SHP77 (cell line): ENCODE results near the gene PGS1.
A peak's percentile ranks its signal among the peaks of the same experiment; 100 is the strongest.

ENCODE experiments used
- DNase-seq, 2 experiments: peaks; one replicate each; lab custom pipeline; 2025; lab: John Stamatoyannopoulos, UW

PGS1 gene

DNA sequence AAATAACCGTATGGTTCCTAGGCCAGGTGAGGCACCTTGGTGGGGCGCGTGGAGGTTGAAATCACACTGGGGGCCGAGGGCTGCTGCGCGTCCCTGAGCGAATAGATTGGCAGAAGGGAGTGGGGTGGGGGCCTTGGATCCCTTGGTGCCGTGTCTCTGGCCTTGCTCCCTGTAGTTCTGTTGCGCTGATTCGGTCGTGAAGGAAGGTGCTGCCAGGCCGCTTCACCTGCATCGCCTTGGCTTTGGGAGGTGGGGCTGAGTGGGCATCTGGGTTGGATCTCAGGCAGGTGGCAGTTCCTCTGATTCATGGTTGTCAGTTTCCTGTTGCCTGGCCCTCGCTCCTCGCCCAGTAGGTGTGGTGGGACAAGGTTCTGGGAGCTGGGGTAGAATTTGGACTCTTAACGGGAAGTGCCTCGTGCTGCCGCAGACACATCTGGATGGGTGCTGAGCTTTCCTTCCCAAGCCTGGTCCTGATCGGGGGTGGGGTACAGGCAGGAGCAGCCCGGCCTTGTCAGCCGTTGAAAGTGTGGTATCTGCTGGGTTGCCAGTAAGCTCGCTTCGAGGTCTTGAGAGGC is 30.1 kb downstream of the PGS1 start:
- DNase-seq: no peak

DNA sequence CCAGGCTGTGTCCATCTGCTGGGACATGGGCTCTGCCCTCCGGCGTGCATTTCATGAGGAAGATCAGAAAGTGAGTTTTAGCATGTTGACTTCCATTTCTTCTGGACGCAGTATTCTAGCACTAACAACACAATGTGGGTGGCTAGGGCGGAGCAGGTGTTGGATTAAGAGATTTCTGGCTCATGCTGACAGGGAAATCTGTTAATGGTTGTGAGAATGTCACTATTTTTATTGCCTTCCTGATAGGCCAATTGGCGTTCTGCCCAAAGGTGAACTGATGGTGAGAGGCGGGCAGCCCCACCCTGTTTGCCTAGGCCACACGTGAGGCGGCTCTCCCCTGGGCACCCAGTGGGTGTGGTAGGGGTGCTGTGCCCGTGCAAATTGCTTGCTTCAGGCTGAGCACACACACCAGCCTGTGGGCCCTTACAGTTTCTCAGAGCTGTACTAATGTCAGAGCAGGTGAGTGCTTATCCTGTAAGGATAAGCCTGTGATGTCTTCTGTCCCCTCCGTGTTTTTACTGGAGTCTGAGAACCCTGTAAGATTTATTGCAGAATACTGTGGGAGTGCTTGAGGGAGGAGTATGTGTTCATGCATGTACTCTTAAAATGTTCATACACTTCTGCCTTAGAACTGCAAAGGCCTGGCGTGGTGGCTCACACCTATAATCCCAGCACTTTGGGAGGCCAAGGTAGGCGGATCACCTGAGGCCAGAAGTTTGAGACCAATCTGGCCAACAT is 30.9 kb downstream of the PGS1 start:
- peak; percentile 48 to 73 for DNase-seq

DNA sequence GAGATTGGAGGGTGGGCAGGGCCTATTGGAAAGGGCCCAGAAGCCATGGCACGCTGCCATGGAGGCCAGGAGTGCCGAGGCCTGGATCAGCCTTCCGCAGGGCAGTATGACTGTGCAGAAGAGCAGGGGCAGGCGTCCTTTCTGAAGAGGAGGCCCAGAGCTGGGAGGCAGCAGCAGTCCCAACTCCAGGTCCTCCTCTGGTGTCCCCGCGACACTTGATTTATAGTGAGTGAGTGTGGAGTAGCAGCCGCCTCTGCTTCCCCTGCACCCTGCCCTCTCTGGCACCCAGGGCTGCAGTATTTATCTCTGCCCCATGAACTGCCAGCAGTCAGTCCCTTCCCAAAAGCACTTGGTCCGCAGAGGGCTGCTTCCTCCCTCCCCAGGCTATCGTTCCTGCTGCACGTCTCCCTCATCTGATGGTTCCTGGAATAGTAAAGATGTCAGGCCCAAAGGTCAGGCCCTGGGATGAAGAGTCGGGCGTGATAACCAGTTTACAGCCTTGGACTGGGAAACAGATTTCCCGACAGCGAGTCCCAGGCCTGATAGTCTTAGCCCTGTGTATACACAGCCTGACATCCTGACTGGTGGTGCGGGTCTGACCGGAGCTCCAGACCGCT is 32.9 kb downstream of the PGS1 start:
- DNase-seq: no peak

DNA sequence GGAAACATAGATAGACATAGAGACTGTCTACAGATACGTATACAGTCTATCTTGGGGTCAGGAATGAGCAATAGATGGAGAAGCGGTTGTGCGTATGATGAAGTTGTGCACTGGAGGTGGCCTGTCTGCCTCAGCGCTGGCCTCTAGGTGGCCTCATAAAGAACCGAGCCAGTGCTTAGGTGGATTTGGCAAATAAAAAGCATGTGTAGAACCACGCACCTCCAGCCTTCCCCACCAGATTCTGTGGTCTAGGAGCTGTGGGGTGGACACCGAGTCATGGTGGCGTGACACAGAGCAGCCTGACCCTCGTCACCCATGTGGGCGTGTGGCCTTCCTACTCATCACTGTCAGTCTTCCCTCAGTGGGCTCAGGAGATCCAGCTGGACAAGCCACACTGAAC is 34.0 kb downstream of the PGS1 start:
- DNase-seq: peak in 1 of 2 experiments; percentile 61

DNA sequence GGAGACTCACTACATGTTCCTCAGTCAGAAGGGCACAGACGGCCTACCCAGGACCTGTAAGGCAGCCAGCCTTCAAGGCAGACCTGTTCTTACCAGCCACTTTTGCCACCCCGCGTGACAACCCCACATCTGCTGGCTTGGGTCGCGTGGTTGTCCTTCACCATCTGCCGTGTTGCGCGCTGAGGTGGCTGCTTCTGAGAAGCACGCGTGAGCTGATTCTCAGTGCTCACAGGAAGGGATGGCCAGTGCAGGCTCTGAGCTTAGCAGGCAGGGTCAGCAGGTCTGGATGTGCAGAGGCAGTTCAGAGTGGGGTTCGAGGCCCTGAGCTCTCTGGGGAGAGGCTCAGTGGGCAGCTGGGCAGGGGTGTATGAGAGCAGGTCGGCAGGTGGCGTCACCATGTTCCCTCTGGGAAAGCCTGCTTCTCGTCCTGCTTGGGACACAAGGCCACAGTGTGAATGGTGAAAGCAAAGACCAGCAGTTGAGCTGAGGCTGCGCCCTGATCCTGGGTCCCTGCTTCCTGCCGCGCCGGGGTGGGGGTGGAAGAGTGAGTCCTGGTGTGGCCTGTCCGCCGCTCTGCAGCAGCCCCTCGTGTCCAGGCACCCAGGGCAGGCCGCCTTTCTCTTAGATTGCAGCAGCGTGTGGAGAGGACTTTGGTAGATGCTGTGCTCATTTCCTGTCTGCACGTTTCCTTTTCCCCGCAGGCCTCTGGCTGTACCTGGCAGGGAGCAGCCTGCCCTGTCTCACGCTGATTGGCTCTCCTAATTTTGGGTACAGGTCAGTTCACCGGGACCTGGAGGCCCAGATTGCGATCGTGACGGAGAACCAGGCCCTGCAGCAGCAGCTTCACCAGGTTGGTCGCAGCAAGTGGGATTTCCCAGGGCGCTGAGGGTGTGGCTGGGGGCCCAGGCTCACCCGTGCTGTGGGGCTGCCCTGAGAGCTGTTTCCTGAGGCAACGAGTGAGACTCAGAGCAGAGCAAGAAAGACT is 36.0 kb downstream of the PGS1 start:
- no peak for DNase-seq

DNA sequence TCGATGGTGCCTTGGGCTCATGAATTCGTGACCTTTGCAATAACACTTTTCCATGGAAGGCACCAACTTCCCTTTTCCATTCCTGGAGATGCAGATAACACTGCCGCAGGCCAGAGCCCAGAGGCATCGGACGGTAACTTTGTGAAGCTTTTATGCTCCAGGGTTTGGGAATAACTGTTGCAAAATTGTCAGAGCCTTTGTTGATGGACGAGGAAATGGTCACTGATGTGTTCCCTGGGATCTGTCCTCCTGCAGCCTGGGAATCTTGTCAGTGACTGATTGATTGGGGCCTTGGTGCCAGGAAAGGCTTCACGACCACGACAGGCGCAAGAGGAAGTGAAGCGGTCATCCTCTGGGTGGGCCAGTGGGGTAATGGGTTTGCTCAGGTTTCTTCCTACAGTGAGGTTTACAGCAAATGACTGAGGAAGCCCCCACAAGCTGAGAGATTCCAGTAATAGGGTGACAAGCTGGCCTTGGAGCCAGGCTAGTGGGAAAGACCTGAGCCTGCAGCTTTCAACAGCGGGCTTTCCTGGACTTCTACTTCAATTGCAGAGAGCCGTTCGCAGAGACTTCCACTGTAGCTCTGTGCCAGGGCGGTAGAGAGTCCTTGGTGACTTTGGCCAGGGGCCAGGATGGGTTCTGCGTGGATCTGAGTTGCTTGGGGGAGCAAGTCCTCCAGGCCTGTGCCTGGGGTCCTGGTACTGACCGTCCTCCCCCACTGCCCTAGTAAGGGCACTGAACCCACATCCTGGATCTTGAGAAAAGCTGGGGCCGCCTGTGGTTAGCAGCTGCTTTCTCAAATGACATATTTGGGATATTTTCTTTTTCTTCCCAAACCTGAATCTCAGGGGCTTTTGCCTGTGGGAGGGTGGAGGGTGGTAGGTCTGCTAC is 37.6 kb downstream of the PGS1 start:
- DNase-seq: no peak

DNA sequence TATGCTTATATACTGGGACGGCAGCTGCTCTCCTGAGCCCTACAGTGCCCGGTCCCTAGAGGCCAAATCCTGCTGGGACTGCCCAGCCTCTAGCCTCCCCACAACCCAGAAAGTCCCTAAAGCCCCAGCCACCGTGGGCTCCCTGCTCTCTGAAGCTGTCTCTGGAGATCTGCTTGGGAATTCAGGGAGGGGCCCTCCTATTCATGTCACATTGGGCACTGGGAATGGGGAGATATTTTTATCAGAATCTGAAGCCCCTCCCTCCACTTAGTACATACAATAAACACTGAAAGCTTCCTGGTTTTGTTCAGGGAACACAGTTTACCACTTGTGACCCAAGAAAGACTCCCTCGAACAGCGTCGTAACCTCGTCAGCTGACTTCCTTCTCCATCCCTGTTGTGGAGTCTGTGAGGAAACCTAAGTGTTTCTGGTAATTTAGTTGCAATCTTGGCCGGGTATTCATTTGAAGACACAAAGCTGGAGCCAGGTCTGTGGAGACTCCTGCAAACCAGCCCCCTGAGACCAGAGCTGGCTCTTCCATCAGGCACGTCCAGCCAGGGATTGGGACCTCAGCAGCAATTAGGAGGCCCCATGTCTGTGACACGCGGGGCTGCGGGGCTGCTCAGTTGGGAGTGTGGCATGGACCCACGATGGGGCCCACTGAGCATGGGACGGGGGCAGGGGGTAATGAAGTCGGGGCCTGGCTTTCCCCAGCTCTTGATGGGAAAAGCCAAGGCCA is 38.5 kb downstream of the PGS1 start:
- DNase-seq: no peak

DNA sequence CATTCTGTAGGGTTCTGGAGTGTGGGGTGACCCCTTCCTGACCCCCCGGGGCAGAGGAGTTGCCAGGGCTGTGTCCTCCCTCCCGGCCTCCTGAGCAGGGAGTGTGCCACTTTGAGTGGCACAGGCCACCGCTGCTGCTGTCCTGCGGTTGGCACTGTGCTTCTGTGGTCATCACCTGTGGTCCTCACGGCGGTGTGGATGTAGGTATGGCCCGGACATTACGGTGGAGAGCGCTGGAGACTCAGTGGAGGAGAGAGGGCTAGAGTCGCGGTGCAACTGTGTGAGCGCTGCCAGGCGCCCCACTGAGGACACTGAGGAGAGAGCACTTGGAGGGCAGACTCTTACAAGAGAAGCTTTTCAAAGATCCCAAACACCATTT is 39.1 kb downstream of the PGS1 start:
- no peak for DNase-seq

DNA sequence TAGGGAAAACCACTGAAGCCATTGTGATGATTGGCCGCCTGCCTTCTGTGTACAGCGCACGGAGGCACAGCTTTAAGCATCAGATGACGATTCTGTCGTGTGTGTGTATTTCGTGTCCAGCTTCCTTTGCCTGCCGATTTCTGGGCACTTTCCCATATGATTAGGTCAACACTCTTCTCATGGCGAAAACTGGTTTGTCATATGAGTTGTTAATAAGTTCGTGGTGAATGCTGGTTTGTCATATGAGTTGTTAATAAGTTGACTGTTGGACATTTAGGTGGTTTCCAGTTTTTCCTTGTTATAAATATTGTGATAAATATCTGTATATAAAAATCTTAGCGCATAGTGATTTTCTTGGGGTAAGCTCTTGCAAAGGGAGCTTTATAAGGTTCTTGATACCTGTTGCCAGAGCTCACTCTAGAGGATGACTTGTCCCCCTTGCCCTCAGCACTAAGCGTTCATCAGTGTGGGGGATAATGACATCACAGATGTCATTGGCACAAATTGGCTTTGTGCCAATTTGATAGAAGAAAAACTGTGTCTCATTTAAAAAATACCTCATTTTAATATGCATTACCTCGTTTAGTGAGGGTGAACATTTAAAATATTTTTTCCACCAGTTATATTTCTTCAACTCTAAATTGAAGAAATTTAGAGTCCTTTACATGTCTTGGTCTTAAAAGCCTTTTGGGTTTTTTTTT is 40.0 kb downstream of the PGS1 start:
- DNase-seq: no peak

DNA sequence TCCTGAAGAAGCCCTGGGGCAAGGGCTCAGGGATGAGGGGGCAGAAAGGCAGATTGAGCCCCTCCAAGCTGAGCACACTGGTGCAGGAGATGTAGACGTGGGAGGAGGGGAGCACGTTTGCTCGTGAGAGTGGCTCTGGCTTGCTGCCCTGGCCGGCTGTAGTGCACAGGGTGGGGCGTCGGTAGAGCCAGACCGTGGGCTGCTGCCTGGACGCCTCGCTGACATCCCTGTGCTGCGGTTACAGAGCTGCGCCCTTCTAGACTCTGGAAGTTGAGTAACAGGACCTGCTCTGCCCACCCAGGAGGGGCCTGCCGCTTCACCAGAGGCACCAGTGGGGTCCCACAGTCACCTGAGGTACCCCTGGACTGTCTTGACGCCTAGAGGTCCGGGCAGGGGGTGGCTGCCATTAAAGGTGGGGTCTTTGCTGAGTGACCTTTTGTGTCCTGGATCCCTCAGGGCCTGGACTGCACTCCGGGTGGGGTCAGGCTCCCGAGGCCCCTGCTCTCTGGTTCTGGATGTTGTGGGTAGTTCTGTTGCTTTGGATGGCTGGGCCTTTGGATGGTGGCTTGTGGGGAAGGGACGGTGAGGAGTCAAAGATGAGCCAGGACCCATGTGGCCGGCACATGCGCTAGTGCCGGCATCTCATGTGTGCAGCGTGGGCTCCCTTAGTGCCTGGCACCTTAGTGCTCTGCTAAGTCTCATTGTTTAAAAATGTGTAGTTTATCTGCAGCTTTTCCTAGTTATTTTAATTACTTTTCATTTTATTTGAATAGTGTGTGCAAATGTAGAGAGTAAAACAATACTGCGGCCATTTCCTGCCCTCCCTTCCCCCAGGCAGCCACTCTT is 41.7 kb downstream of the PGS1 start:
- DNase-seq: no peak

DNA sequence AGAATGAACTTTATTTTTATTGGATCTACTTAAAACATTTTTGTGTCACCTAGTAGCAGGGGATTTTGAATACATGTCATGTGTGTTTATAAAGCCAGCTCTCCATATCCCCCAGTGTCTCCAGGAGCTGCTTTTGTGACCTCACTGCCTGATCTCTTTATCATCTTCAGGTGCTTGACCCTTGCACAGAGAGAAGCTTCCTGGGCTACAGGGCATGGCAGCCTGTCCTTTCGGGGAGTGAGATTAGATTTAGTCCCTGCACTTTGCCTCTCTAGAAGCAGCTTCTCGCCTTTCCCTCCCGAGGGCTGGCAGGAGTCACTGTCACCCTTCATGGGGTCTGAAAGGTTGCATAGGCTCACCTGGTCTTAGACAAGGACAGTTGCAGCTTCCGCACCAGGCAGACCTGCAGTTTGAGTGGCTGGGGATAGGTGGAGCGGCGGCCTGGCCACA is 42.7 kb downstream of the PGS1 start:
- no peak for DNase-seq

DNA sequence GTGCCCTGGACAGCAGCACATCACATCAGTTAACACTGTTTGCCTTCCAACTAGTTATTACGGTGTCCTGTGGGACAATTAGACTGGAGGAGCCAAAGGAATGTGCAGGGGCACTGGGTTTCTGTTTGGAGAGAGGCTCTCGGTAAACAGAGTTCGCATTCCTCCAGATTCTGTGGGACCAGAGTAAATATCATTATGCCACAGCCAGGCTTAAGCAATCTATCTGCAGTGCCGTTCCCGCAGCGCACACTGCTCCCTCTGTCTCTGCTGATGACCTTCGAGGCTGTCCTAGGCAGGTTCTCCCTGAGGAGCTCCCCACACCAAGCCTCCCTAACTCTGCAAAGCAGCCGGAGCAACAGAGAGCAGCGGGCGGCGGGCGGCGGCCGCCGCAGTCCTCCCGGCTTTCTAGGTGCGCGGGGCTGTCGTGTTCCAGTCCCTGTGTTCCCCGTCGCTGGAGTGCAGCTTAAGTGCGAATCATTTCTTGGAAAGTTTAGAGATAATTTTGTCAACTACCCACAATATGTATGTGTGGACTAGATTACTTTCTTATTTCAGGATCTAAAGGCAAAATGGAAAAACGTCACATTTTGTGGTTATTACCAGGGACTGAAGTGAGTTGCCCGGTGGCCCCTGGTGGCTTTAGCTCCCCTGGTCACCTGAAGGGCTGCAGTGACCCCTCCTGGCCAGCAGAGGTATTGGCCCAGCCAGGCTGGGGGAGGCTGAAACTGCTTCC is 43.3 kb downstream of the PGS1 start:
- peak; percentile 64 to 79 for DNase-seq

DNA sequence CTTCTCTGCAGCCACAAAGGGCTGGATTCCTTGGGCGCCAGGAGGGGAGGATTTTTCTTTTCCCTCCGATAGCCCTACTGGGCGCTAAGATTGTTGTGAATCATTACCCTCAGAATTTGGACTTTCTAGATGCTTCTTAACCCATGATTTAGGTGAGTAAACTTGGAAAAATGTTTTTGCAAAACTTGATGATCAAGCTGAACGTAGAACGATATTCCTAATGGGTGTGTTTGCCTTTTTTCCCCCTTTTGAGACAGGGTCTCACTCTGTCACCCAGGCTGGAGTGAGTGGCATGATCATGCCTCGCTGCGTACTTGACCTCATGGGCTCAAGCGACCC is 43.8 kb downstream of the PGS1 start:
- no peak for DNase-seq

DNA sequence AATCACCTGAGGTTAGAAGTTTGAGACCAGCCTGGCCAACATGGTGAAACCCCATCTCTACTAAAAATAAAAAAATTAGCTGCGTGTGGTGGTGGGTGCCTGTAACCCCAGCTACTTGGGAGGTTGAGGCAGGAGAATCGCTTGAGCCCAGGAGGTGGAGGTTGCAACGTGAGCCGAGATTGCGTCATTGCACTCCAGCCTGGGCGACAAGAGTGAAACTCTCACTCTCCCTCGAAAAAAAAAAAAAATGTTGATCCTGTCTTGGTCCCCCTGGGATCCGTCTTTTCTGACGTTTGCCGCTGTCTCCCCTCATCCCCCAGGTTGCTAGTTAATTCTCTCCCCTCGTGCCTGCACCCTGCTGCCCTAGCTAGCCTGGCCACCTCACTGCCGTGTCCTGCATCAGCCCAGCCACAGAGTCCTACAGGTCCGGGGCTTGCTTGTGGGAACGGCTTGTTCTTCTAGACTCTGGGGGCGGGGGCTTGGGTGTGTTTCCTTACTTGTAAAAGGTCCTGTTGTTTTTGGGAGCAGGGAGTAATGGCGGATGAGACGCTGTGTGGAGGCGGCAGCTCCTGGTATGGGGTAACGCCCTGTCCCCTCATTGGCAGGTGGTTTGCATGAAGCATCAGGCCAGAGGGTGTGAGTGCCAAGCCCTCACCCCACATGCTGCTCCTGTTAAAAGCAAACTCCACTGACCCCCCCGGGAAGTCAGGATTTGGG is 44.6 kb downstream of the PGS1 start:
- DNase-seq: no peak

DNA sequence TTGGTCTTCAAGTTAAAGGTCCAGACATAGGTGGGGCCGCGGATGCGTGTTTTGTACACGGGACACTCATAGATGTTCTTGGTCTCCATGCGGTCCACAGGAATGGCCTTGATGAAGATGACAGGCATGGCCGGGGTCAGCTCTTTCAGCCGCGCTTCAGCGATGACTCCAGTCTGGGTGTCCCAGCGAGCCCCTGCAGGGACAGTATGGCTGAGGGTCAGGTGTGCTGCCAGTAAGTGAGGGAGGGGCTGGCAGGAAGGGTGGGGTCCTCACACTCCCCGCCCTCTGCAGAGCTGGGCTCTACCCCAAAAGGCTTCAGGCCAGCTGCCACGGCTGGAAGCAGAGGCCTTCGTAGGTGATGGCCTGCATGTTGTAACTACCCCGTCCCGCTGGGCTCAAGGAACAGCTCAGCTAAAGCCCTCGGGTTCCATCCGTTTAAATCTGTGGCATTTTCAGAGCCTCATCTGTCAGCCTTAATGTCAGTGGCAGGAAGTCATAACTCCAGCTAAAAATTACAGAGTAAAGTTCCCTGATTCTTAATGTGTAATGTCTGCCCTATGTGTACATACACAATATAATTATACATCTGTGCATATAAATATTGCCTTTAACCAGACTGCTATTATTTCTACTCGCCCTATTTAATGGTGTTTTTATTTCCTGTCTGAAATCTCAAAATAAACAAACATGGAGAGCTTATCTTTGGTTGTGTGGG is 45.7 kb downstream of the PGS1 start:
- DNase-seq: no peak

DNA sequence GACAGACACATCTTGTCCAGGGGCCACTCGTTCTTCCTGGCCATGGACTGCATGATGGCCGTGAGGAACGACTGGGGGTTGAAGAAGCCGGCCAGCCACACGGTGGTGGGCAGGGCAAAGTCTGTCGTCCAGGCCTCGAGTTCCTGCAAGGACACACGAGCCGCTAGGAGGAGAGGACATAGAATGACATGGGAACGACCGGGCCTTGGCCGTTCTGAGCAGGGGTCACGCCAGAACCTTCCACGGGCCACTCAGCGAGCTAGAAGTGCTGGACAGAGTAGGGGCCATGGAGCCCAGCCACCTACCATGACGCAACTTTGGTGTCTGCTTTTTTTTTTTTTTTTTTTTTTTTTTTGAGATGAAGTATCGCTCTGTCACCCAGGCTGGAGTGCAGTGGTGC is 47.0 kb downstream of the PGS1 start:
- DNase-seq: no peak

DNA sequence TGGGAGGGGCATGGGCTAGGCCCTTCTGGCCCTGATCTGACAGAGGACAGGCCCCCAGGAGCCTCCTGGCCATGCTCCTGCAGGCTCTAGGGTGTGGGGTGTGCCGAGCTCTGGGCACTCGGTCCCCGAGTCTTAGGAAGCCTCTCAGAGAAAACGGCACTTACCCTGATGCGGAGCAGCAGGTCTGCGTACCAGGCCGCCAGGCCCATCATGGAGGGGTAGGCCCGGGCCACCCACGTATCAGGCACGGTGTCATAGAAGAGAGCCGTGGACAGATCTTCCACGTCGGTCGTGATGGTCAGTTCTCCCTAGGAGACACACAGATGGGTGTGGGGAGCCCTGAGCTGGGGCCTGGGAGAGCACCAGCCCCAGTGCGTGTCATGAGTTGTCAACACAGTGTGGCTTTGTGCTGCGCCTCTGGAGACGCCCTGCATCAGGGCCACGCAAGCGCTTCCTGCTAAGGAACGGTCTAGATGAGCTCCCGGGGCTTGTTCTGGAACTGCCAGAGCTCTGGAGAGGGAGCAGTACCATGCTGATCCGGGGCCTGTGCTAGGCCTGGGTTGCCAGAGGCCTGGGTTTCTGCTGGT is 47.9 kb downstream of the PGS1 start:
- DNase-seq: no peak
